ENCODE results near the gene NLGN3. TPM values are rescaled to one million over a fixed set of nuclear protein-coding genes. Genes with fewer than 3 reads are reported as not detected.

Gene NLGN3
- total RNA-seq, 3 donors from 2014 or later, result under 0.01 to 1.0 (median 0.32) TPM

- H3K4me1 ChIP-seq, result no peaks in the 10 kb centered on the region
- no peak overlapping the region for H3K27ac ChIP-seq
- peaks cover 0 to 76% of the 10 kb centered on the region in 2 donors for H3K27me3 ChIP-seq
- H3K4me3 ChIP-seq, result no peak overlapping the region
- H3K36me3 ChIP-seq, result no peaks in the 10 kb centered on the region
- TF ChIP-seq, protein P1, sequence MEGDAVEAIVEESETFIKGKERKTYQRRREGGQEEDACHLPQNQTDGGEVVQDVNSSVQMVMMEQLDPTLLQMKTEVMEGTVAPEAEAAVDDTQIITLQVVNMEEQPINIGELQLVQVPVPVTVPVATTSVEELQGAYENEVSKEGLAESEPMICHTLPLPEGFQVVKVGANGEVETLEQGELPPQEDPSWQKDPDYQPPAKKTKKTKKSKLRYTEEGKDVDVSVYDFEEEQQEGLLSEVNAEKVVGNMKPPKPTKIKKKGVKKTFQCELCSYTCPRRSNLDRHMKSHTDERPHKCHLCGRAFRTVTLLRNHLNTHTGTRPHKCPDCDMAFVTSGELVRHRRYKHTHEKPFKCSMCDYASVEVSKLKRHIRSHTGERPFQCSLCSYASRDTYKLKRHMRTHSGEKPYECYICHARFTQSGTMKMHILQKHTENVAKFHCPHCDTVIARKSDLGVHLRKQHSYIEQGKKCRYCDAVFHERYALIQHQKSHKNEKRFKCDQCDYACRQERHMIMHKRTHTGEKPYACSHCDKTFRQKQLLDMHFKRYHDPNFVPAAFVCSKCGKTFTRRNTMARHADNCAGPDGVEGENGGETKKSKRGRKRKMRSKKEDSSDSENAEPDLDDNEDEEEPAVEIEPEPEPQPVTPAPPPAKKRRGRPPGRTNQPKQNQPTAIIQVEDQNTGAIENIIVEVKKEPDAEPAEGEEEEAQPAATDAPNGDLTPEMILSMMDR (IDR thresholded peaks at IDR 0.05), result no peak
- no peak for TF ChIP-seq POLR2A (IDR thresholded peaks at IDR 0.05)
- TF ChIP-seq POLR2AphosphoS5 (IDR thresholded peaks at IDR 0.05), result no peak
- DNase-seq (ENCODE audit: low spot score in 2 of 2), result no peak
- H3K9me3 ChIP-seq, result no peaks in the 10 kb centered on the region
- intact Hi-C loops (cut with DNase I; ENCODE audit: low total_unique reads), result no loop called here
Observed at GRCh38 chrX:71151366-71151765, 6.7 kb downstream of the NLGN3 start.

DNA sequence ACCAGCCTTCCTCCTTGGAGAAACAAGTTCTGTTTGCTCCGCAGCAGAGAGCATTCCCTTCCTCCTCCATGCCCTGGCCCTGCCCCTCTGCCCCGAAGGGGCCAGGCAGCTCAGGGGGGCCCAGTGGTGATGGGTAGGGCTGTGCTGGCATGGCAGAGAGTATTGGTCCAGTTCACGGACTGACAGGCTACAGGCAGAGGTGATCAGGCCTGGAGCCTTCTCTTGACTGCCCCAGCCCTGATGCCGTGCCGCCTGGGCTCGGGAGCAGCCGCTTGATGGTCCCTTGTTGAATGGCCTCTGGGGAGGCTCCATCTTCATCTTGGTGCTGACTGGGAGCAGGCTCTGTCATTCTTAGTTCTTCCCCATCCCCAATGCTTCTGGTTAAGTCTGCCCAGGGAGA is 9.6 kb downstream of the NLGN3 start:
- Histone ChIP-seq H3K4me3 (no peak overlapping the region), H3K27ac (no peak overlapping the region), H3K36me3 (no peaks in the 10 kb centered on the region), H3K27me3 (peaks cover 0 to 59% of the 10 kb centered on the region in 2 donors), H3K9me3 (no peaks in the 10 kb centered on the region), H3K4me1 (no peaks in the 10 kb centered on the region)
- intact Hi-C loops (cut with DNase I; ENCODE audit: low total_unique reads), result no loop called here
- TF ChIP-seq, protein P1 (IDR thresholded peaks at IDR 0.05), result no peak
- TF ChIP-seq POLR2A (IDR thresholded peaks at IDR 0.05) (no peak), POLR2AphosphoS5 (IDR thresholded peaks at IDR 0.05) (no peak)
- no peak for DNase-seq (ENCODE audit: low spot score in 2 of 2)

DNA sequence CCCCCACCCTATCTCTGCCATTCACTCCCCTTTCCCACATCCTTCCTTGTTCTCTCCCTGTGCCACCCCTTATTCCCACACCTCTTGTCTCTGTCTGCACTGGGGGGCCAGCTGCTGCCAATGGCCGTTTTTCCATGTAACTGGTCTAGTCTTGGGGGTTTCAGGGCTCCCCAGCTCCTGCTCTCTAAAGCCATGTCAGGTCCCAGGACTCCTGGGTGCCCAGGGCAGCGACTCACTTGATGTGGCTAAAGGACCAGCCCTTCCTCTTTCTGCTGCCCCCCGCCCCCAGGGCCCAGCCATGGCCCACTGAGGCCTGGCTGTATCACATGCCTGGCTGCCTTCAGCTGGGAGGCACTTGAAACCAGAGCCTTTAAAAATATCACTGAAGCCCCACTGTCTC is 10.0 kb downstream of the NLGN3 start:
- no peaks in the 10 kb centered on the region for H3K9me3 ChIP-seq
- H3K4me1 ChIP-seq, result no peaks in the 10 kb centered on the region
- peaks cover 0 to 54% of the 10 kb centered on the region in 2 donors for H3K27me3 ChIP-seq
- TF ChIP-seq, protein P1 (IDR thresholded peaks at IDR 0.05), result no peak
- TF ChIP-seq POLR2A (IDR thresholded peaks at IDR 0.05) (no peak), POLR2AphosphoS5 (IDR thresholded peaks at IDR 0.05) (no peak)
- H3K27ac ChIP-seq, result no peak overlapping the region
- no peak overlapping the region for H3K4me3 ChIP-seq
- DNase-seq (ENCODE audit: low spot score in 2 of 2), result no peak
- intact Hi-C loops (cut with DNase I; ENCODE audit: low total_unique reads), result no loop called here
- no peaks in the 10 kb centered on the region for H3K36me3 ChIP-seq

DNA sequence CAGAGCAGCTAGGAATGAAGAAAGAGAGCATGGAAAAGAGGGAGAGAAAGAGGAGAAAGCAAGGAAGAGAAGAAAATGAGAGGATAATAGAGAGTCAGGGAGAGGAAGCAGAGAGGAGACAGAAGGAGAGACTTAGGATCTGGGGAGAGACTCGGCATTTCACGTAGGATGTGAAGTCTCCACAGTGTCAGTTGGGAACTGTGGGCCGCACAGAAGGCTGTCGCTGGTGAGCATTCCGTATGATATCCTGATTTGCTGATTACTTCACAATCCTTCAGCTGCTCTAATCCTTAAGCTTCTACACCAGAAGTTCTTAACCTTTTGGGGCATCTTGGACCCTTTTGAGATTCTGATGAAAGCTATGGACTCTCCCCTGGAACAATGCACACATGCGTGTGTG is 14.0 kb downstream of the NLGN3 start:
- no peaks in the 10 kb centered on the region for H3K36me3 ChIP-seq

GRCh38 chrX:71159335-71159734 is 14.7 kb downstream of the NLGN3 start:
- TF ChIP-seq, protein P1 (IDR thresholded peaks at IDR 0.05), result no peak
- no peak for TF ChIP-seq POLR2AphosphoS5 (IDR thresholded peaks at IDR 0.05)
- TF ChIP-seq POLR2A (IDR thresholded peaks at IDR 0.05), result no peak
- H3K27me3 ChIP-seq, result peaks cover 0 to 55% of the 10 kb centered on the region in 2 donors
- H3K9me3 ChIP-seq, result no peaks in the 10 kb centered on the region
- no peaks in the 10 kb centered on the region for H3K4me1 ChIP-seq
- intact Hi-C loops (cut with DNase I; ENCODE audit: low total_unique reads), result no loop called here
- no peak for DNase-seq (ENCODE audit: low spot score in 2 of 2)
- no peaks in the 10 kb centered on the region for H3K36me3 ChIP-seq
- H3K4me3 ChIP-seq, result no peak overlapping the region
- H3K27ac ChIP-seq, result no peak overlapping the region

More for the DNA sequence above, 14.0 kb downstream of the NLGN3 start:
- intact Hi-C loops (cut with DNase I; ENCODE audit: low total_unique reads), result no loop called here
- no peak for TF ChIP-seq POLR2A (IDR thresholded peaks at IDR 0.05)
- TF ChIP-seq POLR2AphosphoS5 (IDR thresholded peaks at IDR 0.05), result no peak
- no peaks in the 10 kb centered on the region for H3K4me1 ChIP-seq
- no peaks in the 10 kb centered on the region for H3K9me3 ChIP-seq
- no peak overlapping the region for H3K27ac ChIP-seq
- no peak for DNase-seq (ENCODE audit: low spot score in 2 of 2)
- no peak overlapping the region for H3K4me3 ChIP-seq
- peaks cover 0 to 55% of the 10 kb centered on the region in 2 donors for H3K27me3 ChIP-seq

GRCh38 chrX:71160475-71160874 is 15.8 kb downstream of the NLGN3 start:
- Histone ChIP-seq H3K27me3 (peaks cover 0 to 53% of the 10 kb centered on the region in 2 donors), H3K4me1 (no peaks in the 10 kb centered on the region), H3K36me3 (no peaks in the 10 kb centered on the region), H3K4me3 (no peak overlapping the region), H3K9me3 (no peaks in the 10 kb centered on the region), H3K27ac (no peak overlapping the region)
- intact Hi-C loops (cut with DNase I; ENCODE audit: low total_unique reads), result no loop called here
- no peak for DNase-seq (ENCODE audit: low spot score in 2 of 2)
- TF ChIP-seq, protein P1 (IDR thresholded peaks at IDR 0.05), result no peak
